H9 (cell line): ENCODE data around the gene SCGN. TPM values are rescaled to one million over a fixed set of nuclear protein-coding genes. Genes with fewer than 3 reads are reported as not detected.

Experiments used
- DNase-seq: peaks from one replicate; pipeline ENCODE4 v3.0.0-alpha.2; 2017
- H2AFZ ChIP-seq: one replicate; pipeline ENCODE4 v1.6.1; 2013; ENCODE audit warnings: mild to moderate bottlenecking, low read length, control low read depth, moderate library complexity
- H2AK5ac ChIP-seq: 2 replicates; pipeline ENCODE4 v1.6.1; 2013; ENCODE audit warnings: low read length, control low read depth, mixed read lengths; ENCODE audit not compliant: insufficient read length
- H2BK120ac ChIP-seq: one replicate; pipeline ENCODE4 v1.6.1; 2013; ENCODE audit warnings: low read depth, mild to moderate bottlenecking, low read length, control low read depth, inconsistent platforms; ENCODE audit not compliant: poor library complexity, severe bottlenecking
- H2BK12ac ChIP-seq: 2 replicates; pipeline ENCODE4 v1.6.1; 2013; ENCODE audit warnings: low read length, control low read depth, mixed read lengths, low read depth; ENCODE audit not compliant: insufficient read length
- H2BK15ac ChIP-seq: 2 replicates; pipeline ENCODE4 v1.6.1; 2013; ENCODE audit warnings: low read depth, low read length, control low read depth
- H2BK20ac ChIP-seq: one replicate; pipeline ENCODE4 v1.6.1; 2013; ENCODE audit warnings: low read depth, mild to moderate bottlenecking, low read length, control low read depth, inconsistent platforms; ENCODE audit not compliant: poor library complexity, severe bottlenecking
- H2BK5ac ChIP-seq: 2 replicates; pipeline ENCODE4 v1.6.1; 2013; ENCODE audit warnings: low read length, control low read depth, mixed read lengths; ENCODE audit not compliant: insufficient read length
- H3K14ac ChIP-seq: 2 replicates; pipeline ENCODE4 v1.6.1; 2013; ENCODE audit warnings: low read length, control low read depth; ENCODE audit not compliant: insufficient read depth
- H3K18ac ChIP-seq: 2 replicates; pipeline ENCODE4 v1.6.1; 2013; ENCODE audit warnings: low read depth, mild to moderate bottlenecking, mixed read lengths, low read length, control low read depth; ENCODE audit not compliant: insufficient read length
- H3K23ac ChIP-seq: 2 replicates; pipeline ENCODE4 v1.6.1; 2013; ENCODE audit warnings: low read length, control low read depth, mixed read lengths, low read depth; ENCODE audit not compliant: insufficient read length
- H3K23me2 ChIP-seq: 2 replicates; pipeline ENCODE4 v1.6.1; 2013; ENCODE audit warnings: low read depth, mild to moderate bottlenecking, mixed read lengths, low read length, control low read depth; ENCODE audit not compliant: insufficient read length, poor library complexity, severe bottlenecking
- H3K27ac ChIP-seq: 2 replicates; pipeline ENCODE4 v1.5.1; 2013; ENCODE audit warnings: low read length, control low read depth, mixed read lengths, low read depth; ENCODE audit not compliant: insufficient read length
- H3K27me3 ChIP-seq: 2 replicates; pipeline ENCODE4 v1.6.1; 2013; ENCODE audit warnings: low read length, control low read depth, inconsistent platforms; ENCODE audit not compliant: insufficient read depth
- H3K4ac ChIP-seq: 2 replicates; pipeline ENCODE4 v1.6.1; 2013; ENCODE audit warnings: low read depth, mild to moderate bottlenecking, control low read depth, inconsistent platforms, low read length, moderate library complexity
- H3K4me1 ChIP-seq: 2 replicates; pipeline ENCODE4 v1.6.1; 2013; ENCODE audit warnings: low read length, control low read depth, inconsistent platforms; ENCODE audit not compliant: insufficient read depth
- H3K4me2 ChIP-seq: 2 replicates; pipeline ENCODE4 v1.6.1; 2013; ENCODE audit warnings: low read length, control low read depth, mixed read lengths; ENCODE audit not compliant: insufficient read length, insufficient read depth
- H3K56ac ChIP-seq: 2 replicates; pipeline ENCODE4 v1.6.1; 2013; ENCODE audit warnings: low read depth, mild to moderate bottlenecking, mixed read lengths, low read length, control low read depth; ENCODE audit not compliant: insufficient read length
- H3K79me1 ChIP-seq: 2 replicates; pipeline ENCODE4 v1.6.1; 2013; ENCODE audit warnings: low read depth, mild to moderate bottlenecking, moderate library complexity, low read length, control low read depth, inconsistent platforms; ENCODE audit not compliant: insufficient read depth, poor library complexity, severe bottlenecking
- H3K79me2 ChIP-seq: 2 replicates; pipeline ENCODE4 v1.6.1; 2013; ENCODE audit warnings: low read length, control low read depth, inconsistent platforms; ENCODE audit not compliant: insufficient read depth
- H3K9ac ChIP-seq: 2 replicates; pipeline ENCODE4 v1.6.1; 2013; ENCODE audit warnings: low read length, control low read depth, mixed read lengths; ENCODE audit not compliant: insufficient read length; ENCODE audit errors: extremely low read depth
- H3K9me3 ChIP-seq: one replicate; pipeline ENCODE4 v1.6.1; 2013; ENCODE audit warnings: low read depth, low read length, inconsistent platforms; ENCODE audit not compliant: control insufficient read depth
- H3T11ph ChIP-seq: one replicate; pipeline ENCODE4 v1.6.1; 2013; ENCODE audit warnings: mild to moderate bottlenecking, low read length, control low read depth, inconsistent platforms
- H4K20me1 ChIP-seq: one replicate; pipeline ENCODE4 v1.6.1; 2013; ENCODE audit not compliant: control insufficient read depth, insufficient read length, insufficient read depth
- H4K5ac ChIP-seq: 2 replicates; pipeline ENCODE4 v1.6.1; 2013; ENCODE audit warnings: low read depth, mild to moderate bottlenecking, mixed read lengths, low read length, control low read depth; ENCODE audit not compliant: insufficient read length
- H4K8ac ChIP-seq: replicated peaks from 2 replicates; pipeline ENCODE4 v1.6.1; 2013; ENCODE audit warnings: low read length, control low read depth, mixed read lengths, low read depth; ENCODE audit not compliant: insufficient read length
- H4K91ac ChIP-seq: 2 replicates; pipeline ENCODE4 v1.6.1; 2013; ENCODE audit warnings: low read depth, mild to moderate bottlenecking, moderate library complexity, mixed read lengths, low read length, control low read depth; ENCODE audit not compliant: insufficient read length
- H3K27ac Mint-ChIP-seq, 3 experiments: 2 replicates in 2 of 3; 3 replicates in 1 of 3; pipeline ENCODE4 v1.8.0; 2020 to 2021; ENCODE audit warnings: mixed read lengths in 3 of 3, mild to moderate bottlenecking in 1 of 3, moderate library complexity in 1 of 3
- H3K27me3 Mint-ChIP-seq: 2 replicates; pipeline ENCODE4 v1.8.0; 2021; ENCODE audit warnings: low read depth, mild to moderate bottlenecking, moderate library complexity, mixed read lengths
- H3K36me3 Mint-ChIP-seq, 3 experiments: 2 replicates in 2 of 3; 3 replicates in 1 of 3; pipeline ENCODE4 v1.8.0; 2020 to 2021; ENCODE audit warnings: low read depth in 3 of 3, mixed read lengths in 3 of 3; ENCODE audit not compliant: insufficient read depth in 1 of 3
- H3K4me1 Mint-ChIP-seq, 2 experiments: 2 replicates each; pipeline ENCODE4 v1.8.0; 2020; ENCODE audit warnings: mixed read lengths in 2 of 2
- H3K4me3 Mint-ChIP-seq, 2 experiments: 2 replicates in 1 of 2; 3 replicates in 1 of 2; pipeline ENCODE4 v1.8.0; 2020 to 2021; ENCODE audit warnings: mild to moderate bottlenecking in 2 of 2, mixed read lengths in 2 of 2, moderate library complexity in 1 of 2
- H3K9me3 Mint-ChIP-seq, 2 experiments: 2 replicates in 1 of 2; 3 replicates in 1 of 2; pipeline ENCODE4 v1.8.0; 2020; ENCODE audit warnings: mild to moderate bottlenecking in 2 of 2, mixed read lengths in 2 of 2, moderate library complexity in 1 of 2
- WGBS: extraction: QIAGEN DNeasy Blood & Tissue Kit; methylation state at CpG from one replicate; pipeline ENCODE4 v1.1.7; 2013; ENCODE audit warnings: missing lambda C conversion rate, low lambda C conversion rate, mixed read lengths; ENCODE audit not compliant: insufficient read length; ENCODE audit errors: extremely low coverage; 5-methylcytosine and 5-hydroxymethylcytosine counted together
- total RNA-seq: library from RNA; stranded (reverse); gene quantifications from 2 replicates; pipeline ENCODE4 v1.2.1, GENCODE V29; 2021
- TF ChIP-seq, protein P1 (sequence below): fragments of 200-600 bp; sonication (generic); conservative IDR thresholded peaks from 3 replicates; pipeline ENCODE4 v1.8.0; 2021; ENCODE audit warnings: antibody characterized with exemption, mild to moderate bottlenecking

The SCGN gene
- total RNA-seq, 1 experiment from 2014 or later: not detected

DNA sequence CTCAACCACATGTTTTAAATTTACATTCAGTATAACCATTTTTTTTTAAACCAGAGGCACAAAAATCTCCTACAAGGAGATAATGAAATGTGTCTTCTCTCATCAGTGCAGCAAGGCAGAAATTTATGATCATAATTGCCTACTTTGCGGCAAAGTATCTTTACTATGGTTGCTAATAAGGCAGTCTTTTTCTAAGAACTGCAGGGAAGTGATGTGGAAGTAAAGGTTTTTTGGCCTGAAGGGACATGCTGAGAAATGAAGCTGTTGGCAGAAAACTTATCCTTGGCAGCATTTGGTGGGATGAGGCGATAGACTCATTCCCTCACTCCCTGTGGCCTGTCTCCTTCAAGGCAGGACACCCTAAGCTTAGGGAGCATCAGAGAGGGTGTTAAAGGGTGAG lies 48.7 kb downstream of the SCGN start:
- Histone ChIP-seq H3K27me3 (no peaks in the 10 kb centered on the region), H3K4me2 (no peak overlapping the region), H4K20me1 (no peaks in the 10 kb centered on the region), H3K4me1 (no peaks in the 10 kb centered on the region), H3K23me2 (no peaks in the 10 kb centered on the region), H4K8ac (no peak overlapping the region), H3K18ac (no peak overlapping the region), H4K5ac (no peak overlapping the region), H2BK12ac (no peak overlapping the region), H2BK5ac (no peak overlapping the region), H3K9me3 (no peaks in the 10 kb centered on the region), H3K14ac (no peak overlapping the region), H2BK120ac (no peak overlapping the region), H3T11ph (no peak overlapping the region), H3K23ac (no peak overlapping the region), H2BK15ac (no peak overlapping the region), H3K27ac (no peak overlapping the region), H2BK20ac (no peak overlapping the region), H2AK5ac (no peak overlapping the region), H3K56ac (no peak overlapping the region), H3K79me2 (no peaks in the 10 kb centered on the region), H3K4ac (no peak overlapping the region), H3K79me1 (no peaks in the 10 kb centered on the region), H3K9ac (no peak overlapping the region), H2AFZ (no peak overlapping the region), H4K91ac (no peak overlapping the region)
- TF ChIP-seq, protein P1, sequence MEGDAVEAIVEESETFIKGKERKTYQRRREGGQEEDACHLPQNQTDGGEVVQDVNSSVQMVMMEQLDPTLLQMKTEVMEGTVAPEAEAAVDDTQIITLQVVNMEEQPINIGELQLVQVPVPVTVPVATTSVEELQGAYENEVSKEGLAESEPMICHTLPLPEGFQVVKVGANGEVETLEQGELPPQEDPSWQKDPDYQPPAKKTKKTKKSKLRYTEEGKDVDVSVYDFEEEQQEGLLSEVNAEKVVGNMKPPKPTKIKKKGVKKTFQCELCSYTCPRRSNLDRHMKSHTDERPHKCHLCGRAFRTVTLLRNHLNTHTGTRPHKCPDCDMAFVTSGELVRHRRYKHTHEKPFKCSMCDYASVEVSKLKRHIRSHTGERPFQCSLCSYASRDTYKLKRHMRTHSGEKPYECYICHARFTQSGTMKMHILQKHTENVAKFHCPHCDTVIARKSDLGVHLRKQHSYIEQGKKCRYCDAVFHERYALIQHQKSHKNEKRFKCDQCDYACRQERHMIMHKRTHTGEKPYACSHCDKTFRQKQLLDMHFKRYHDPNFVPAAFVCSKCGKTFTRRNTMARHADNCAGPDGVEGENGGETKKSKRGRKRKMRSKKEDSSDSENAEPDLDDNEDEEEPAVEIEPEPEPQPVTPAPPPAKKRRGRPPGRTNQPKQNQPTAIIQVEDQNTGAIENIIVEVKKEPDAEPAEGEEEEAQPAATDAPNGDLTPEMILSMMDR: no peak
- peaks cover 3% of the 10 kb centered on the region; the same call in 1 of the 2 replicates for H3K27me3 Mint-ChIP-seq
- no CpG with 5 or more reads among the region's 2 CpGs for WGBS
- H3K36me3 Mint-ChIP-seq: no peaks in the 10 kb centered on the region
- H3K4me3 Mint-ChIP-seq: no peak overlapping the region
- no peak for DNase-seq
- H3K27ac Mint-ChIP-seq: no peak overlapping the region
- no peaks in the 10 kb centered on the region; a peak in 1 of 5 replicates for H3K9me3 Mint-ChIP-seq
- no peaks in the 10 kb centered on the region for H3K4me1 Mint-ChIP-seq
